GM21360 (cell line): Measurements from ENCODE around the gene IMP3.
A peak's percentile ranks its signal among the peaks of the same experiment; 100 is the strongest.

Source experiments
- ATAC-seq: cut with Tn5 transposase; IDR thresholded peaks from one replicate; pipeline ENCODE4 v1.9.1; 2021; ENCODE audit warnings: mild to moderate bottlenecking, moderate library complexity; ENCODE audit not compliant: unreplicated experiment

IMP3 gene

GRCh38 chr15:75625542-75626347 is 14.3 kb downstream of the IMP3 start, which contains the start of gene SNUPN:
Gene SNUPN, minus strand, starts transcription at chr15:75625725. Its CDS starts 4,674 bp downstream, at chr15:75621051.
- ATAC-seq: peak; percentile 78

- no peak for ATAC-seq
Measured at GRCh38 chr15:75622505-75622904, 17.5 kb downstream of the IMP3 start.

GRCh38 chr15:75620841-75621391 is 19.1 kb downstream of the IMP3 start:
- no peak for ATAC-seq

- ATAC-seq: no peak
Measured at GRCh38 chr15:75620058-75620820, 19.8 kb downstream of the IMP3 start.

- ATAC-seq: no peak
Measured at GRCh38 chr15:75616766-75617165, 23.3 kb downstream of the IMP3 start.

GRCh38 chr15:75606711-75607699 is 33.0 kb downstream of the IMP3 start:
- no peak for ATAC-seq

GRCh38 chr15:75606026-75606425 is 34.0 kb downstream of the IMP3 start:
- no peak for ATAC-seq

- ATAC-seq: no peak
Measured at GRCh38 chr15:75599401-75599800, 40.6 kb downstream of the IMP3 start.

- ATAC-seq: no peak
Measured at GRCh38 chr15:75598361-75598760, 41.7 kb downstream of the IMP3 start.

GRCh38 chr15:75597667-75598341 is 42.2 kb downstream of the IMP3 start:
- ATAC-seq: no peak

GRCh38 chr15:75596703-75597345 is 43.2 kb downstream of the IMP3 start:
- no peak for ATAC-seq

GRCh38 chr15:75594276-75594675 is 45.7 kb downstream of the IMP3 start:
- no peak for ATAC-seq

- ATAC-seq: no peak
Measured at GRCh38 chr15:75591655-75592364, 48.2 kb downstream of the IMP3 start.

- ATAC-seq: no peak
Measured at GRCh38 chr15:75590239-75590638, 49.8 kb downstream of the IMP3 start.
